GM19467 (cell line): Measurements from ENCODE around the gene RNF26.

Experiments
- ATAC-seq: cut with Tn5 transposase; IDR thresholded peaks from one replicate; pipeline ENCODE4 v1.9.1; 2021; ENCODE audit warnings: mild to moderate bottlenecking, moderate library complexity; ENCODE audit not compliant: unreplicated experiment

RNF26 gene

DNA sequence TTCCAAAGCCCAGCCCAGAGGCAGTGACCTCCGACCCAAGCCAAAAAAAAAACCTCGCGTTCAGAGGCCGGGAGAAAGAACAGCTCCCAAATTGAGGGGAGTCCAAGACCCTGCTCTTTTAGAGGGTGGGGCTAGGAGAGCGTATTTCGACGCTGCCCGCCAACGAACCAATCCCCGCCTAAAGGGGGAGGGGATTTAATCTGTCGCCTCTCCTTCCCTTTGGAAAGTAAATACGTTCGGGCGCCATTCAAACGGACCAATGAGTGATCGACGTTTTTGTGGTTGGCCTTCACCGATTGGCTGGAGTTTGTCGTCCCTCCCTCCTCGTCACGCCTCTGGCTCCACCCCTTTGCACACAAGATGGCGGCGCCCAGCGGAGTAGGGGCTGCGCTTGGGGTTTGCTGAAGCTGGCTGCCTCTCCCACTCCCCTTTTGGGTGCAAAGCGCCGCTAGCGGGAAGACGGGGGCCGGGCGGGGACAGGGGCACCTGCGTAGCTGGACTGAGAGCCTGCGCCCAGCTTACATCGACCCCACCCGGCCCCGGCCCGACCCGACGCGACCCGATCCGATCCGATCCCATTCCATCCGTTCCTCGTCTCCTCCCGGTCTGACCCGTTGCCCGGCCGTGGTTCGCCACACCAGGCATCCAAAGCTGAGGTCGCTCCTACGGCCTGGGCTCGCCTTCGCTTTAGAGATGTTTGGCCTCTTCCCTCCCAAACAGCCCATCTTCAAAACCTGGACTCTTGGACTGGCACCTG, at the start of gene RNF26:
TSS of gene RNF26 (plus strand) at position 354 of the 757 bp plus-strand sequence. CDS start 596 bp downstream, outside the sequence.
- peak; percentile 82 for ATAC-seq

DNA sequence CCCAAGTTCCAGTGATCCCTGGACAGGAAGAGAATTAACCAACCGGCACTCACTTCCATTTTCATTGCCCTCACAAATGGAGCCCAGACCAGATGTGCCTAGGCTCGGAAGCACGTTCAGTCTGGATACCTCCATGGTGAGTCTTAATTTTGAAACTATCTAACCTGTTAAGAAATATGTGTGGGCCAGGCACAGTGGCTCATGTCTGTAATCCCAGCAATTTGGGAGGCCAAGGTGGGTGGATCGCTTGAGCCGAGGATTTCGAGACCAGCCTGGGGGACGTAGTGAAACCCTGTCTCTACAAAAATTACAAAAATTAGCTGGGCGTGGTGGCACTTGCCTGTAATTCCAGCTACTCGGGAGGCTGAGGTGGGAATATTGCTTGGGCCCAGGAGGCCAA, 48.9 kb upstream of the RNF26 start:
- no peak for ATAC-seq

DNA sequence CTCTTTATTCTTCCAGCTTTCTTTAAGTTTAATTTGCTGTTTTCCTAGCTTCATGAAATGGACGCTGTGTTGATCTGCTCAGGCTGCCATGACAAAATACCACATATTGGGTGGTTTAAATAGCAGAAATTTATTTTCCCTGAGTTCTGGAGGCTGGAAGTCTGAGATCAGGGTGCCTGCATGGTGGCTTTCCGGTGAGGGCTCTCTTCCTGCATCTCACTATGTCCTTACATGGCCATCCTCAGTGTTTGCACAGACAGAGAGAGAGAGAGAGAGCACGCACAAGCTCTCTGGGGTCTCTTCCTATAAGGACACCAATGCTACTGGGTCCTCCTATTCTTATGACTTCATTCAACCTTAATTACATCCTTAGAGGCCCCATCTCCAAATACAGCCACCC, 46.1 kb upstream of the RNF26 start:
- no peak for ATAC-seq

DNA sequence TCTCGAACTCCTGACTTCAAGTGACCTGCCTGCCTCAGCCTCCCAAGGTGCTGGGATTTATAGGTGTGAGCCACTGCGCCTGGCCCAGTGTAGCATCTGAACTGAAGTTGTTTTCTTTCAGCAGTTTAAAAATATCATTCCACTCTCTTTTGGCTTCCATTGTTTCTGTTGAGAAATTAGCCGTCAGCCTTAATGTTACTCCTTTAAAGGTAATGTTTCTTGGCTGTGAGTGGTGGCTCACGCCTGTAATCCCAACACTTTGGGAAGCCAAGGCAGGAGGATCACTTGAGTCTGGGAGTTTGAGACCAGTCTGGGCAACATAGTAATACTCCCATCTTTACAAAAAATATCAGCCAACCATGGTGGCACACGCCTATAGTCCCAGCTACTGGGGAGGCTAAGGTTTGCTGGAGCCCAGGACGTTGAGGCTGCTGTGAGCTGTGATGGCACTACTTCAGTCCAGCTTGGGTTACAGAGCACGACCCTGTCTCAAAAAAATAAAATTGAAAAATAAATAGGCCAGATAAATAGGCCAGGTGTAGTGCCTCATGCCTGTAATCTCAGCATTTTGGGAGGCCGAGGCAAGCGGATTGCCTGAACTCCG, 43.3 kb upstream of the RNF26 start:
- ATAC-seq, result no peak

DNA sequence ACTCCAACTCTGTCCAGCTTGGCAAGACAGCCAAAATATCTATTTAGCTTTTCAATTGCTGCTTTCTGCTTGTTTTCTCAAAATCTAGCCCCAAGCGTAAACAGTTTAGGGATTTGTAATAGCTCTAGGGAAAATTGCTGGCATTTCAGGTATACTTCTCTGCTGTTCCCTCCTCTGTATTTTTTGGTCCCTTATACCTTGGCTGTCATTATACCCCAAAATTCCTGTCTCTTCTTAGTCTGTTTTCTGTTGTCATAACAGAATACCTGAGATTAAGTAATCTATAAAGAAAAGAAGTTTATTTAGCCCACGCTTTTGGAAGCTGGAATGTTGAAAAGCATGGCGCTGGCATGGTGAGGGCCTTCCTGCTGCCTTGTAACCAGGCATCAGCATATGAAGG, 40.9 kb upstream of the RNF26 start:
- no peak for ATAC-seq

DNA sequence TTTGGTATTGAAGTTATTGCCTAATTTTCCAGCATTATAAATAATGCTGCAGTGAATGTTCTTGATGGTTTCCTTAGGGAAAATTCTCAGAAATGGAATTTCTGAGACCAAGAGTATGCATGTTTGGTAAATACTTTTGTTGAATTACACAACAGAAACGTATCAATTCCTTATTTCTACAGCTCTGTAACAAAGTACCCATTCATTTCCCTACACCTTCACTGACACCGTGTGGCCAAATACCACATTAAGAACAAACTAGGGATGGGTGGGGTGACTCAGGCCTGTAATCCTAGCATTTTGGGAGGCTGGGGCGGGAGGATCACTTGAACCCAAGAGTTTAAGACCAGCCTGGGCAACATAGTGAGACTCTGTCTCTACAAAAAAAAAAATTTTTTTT, 39.1 kb upstream of the RNF26 start:
- ATAC-seq, result no peak

DNA sequence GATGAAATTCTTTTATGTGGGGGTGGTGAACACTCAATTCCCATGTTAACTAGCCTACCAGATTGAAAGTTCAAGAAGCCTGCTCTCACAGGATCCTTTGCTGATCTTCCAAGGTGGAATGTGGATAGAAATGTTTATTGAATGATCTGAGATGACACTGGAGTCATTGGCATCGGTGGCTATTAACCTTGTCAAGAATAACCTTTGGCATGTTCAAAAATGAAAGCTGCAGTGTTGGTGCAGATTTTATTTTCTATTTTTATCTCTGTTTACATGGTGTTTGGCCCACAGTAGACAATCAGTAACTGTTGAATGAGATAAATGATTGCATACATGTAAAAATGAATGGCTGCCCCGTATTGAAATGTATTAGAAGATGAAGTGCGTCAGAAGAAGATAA, 36.4 kb upstream of the RNF26 start:
- ATAC-seq, result no peak

DNA sequence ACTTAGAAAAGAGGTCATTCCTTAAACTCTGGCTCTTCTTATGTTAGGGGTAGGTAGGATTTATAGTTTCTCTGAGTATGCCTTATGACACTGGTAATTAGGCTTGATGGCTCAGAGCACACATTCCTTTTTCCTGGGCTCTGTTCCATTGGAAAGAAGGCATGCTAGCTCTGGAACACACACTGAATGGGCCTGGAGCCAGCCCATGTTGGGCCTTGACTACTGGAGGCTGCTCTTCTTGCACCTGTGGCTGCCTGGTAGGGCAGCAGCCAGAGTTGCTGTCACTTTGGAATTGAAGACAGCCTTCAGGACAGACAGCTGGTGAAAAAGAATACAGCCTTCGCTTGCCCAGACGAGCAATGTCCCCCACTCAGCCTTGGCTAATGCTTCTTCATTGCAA, 35.6 kb upstream of the RNF26 start:
- ATAC-seq, result no peak

DNA sequence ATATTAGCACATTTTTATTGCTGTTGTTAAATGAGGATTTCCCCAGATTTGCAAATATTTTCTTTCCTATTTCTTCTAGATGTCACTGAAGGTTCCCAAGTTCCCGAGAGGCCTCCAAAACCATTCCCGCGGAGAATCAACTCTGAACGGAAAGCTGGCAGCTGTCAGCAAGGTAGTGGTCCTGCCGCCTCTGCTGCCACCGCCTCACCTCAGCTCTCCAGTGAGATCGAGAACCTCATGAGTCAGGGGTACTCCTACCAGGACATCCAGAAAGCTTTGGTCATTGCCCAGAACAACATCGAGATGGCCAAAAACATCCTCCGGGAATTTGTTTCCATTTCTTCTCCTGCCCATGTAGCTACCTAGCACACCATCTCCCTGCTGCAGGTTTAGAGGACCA, 34.9 kb upstream of the RNF26 start:
- no peak for ATAC-seq

DNA sequence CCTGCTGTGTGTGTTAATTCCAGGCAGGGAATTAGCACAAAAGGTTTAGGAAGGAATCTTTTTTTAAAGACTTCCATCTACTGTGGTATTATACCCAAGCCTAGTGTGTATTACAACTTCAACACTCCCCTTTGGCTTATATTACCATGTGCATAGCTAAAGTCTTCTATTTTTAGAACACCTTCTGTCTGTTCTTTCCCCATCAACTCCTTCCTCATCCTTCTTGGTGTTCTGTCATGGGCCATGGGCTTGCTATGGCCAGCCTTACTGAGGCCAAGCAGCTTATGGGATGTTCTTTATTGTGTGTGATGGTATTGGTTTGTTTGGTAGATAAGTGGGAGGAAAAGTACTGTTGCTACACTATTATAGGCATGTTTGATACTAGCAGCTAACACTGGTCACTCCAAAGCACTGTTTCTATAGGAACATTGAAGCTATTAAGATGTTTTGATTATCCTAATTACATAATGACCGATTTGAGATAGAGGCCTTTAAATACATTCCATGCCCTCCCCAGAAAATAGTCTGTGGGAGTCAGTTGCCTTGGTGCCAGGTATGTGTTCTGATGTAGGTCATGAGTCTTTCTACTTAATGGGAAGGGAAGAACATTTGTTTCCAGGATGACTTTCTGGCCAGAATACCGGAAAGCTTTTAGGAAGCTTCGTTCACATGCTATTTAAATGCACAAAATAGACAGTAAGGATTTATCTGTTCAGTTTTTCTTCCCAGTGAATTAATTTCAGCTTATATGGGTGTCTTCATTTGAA, 33.9 kb upstream of the RNF26 start:
- ATAC-seq, result no peak

DNA sequence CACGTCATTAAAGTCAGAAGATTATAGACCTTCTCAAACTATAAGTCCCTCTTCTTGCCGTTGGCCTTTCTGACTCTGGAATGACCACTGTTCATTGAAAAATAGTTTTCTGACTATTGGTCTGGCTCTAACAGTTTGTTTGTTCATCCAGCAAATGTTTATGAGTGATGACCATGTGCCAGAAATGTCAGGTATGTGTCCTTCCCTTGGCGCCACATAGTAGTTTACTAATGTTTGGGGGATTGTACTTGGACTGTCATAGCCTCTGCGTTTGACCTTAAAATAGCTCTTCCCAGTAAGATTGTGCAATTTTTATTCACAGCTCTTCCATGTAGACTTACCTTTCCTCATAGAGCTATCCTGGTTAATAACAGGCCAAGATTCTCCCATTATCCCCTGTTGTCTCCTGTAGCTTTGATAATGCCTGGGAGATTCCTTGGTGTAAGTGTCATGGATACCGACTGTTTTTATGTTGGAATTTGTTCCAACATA, 31.1 kb upstream of the RNF26 start:
- no peak for ATAC-seq

DNA sequence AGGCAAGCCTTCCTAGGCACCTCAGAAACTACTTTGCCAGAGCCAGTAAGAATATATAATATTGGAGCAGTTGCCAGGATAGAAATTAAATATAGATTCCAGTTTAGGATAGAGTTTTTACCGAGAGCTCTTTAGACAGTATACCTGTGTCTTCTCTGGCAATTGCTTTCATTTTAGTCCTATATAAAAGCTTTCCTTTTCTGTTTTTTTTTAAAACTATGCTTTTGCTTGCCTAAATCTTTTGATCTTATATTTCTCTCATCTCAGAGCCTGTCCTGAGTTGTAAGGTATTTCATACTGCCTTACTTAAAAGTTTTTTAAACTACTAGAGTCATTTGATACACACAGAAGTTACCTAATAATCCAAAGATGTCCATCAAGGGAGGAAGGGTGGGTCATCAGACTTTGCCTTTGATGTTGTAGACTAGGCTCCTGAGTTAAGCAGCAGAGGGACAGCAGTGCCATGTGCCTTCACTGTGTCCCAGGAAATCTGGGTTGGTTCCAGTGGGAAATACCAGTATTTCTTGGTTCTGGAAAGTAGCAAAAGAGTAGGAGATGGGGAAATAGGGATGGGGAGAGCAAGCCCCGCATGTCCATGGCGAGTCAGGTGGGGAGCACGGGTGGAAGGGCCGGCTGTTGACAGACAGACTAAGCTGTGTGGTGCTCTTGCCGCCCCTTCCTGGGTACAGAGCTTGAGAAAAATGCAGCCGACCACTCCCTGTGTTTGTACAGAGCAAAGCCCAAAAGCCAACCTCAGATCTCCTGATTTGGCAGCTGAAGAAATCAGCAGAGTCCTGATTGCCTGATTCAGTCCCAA, 28.6 kb upstream of the RNF26 start:
- no peak for ATAC-seq

DNA sequence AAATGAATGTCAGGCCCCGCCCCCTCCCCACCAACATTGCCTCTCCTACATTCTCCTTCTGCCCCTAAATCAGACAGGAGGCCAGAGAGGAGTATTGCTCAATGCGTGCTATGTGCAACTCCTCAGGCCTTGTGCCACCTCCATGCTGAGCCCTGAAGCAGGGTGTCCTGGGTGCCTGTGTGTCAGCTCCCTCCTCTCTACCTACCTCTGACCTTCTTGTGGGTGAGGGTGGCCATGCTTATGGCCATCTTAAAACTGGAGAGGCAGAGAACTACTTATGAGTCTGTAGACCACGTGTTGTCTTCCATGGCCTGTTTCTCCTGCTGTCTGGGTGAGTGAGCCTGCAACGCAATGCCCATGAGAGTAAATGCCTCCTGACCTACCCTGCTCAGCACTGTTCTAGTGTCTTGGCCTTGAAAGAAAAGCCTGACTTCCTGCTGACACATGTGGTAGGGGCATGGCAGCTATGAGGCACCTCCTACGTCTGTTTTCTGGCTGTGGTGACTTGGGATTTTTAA, 27.9 kb upstream of the RNF26 start:
- no peak for ATAC-seq

DNA sequence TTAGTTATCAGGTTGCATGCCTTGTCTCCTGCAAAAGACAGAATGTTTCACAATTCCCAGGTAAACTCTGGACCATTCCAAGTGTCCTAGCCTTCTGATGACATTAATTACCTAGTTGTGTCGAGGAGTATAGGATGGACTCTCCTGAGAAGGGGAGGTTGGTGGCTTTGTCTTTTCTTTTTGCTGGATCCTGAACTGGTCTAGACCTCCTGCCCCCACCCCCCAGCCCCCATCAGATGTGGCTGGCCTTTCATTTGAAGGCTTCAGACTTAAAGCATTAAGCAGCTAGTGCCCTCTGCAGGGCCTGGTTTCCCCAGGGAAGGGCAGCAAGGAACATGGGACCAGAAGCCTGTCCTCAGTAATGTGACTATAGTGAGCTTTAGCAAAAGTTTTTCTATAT, 27.1 kb upstream of the RNF26 start:
- no peak for ATAC-seq

DNA sequence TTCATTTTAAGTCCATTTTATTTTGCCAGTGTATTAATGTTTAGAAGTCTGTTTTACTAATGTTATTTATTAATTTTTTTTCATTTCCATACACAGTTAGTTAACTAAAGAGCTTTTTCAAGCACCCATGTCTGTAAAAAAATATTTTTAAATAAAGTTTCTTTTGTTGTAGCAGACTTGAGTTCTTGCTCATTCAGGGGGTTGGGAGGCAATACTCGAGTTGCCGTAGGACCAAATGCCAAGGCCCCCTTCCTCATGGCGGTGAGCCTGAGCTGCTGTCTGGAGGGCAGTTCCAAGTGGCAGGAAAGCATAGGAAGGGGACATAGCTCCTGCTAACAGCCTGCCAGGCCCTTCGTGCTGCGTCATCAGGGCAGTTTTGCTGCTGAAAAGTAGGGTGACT, 26.4 kb upstream of the RNF26 start:
- no peak for ATAC-seq

DNA sequence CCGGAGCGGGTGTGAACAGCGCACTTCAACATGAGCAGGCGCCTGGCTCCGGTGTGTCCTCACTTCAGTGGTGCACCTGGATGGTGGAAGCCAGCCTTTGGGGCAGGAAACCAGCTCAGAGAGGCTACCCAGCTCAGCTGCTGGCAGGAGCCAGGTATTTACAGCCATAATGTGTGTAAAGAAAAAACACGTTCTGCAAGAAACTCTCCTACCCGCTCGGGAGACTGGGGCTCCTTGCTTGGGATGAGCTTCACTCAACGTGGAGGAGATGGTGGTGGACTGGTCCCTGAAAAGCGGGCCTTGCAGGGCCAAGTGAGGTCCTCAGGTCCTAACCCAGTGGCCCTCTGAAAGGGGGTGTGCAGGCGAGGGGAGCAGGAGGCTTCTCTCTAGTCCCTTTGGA, 24.9 kb upstream of the RNF26 start:
- no peak for ATAC-seq

DNA sequence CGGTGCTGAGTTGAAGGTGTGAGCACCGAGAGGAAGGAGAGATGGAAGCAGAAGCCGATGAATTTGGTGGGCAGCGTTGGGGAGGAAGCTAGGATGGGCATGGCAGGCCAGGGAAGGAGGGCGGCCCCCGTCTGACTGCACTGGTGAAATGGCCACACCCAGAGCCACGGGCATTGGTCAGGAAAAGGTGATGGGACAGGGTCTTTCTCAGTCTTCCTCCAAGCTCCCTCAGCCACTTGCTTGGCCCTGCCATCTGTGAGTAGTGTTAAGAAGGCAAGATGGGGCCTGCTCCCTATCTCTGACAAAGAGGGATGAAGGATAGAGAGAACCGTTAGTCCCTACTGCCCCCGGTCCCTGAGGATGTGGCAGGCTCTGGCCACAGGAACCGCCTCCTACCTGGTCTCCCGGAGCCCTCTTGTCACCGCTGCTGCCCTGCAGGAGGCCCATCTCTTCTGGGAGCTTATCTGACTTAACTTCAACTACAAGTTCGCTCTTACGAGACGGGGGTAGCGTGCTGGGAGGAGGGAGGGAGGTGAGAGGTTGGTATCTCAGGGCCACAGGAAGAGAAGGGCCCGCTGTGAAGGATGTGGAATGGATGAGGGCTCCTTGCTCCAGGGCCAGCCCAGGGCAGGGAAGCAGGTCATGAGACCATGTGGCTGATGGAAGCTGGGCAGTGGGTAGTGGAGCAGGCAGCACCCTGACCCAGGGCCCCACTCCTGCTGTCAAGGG, 24.2 kb upstream of the RNF26 start:
- no peak for ATAC-seq

DNA sequence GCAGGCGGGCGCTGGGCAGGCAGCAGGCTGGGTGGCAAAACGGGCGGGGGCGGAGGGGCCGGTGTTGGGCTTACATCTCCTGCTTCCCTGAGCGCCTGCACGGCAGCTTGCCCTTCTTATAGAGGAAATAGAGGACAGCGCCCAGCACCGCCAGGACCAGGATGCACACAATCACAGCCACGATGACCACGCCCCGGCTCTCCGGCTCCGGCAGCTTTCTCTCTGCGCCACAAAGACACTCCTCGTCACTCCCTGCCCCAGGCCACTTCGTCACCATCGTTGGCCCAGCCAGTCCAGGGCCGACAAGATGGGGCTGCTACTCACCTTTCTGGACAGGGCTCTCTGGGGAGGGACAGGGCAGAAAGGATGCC, 23.7 kb upstream of the RNF26 start:
- ATAC-seq, result no peak

DNA sequence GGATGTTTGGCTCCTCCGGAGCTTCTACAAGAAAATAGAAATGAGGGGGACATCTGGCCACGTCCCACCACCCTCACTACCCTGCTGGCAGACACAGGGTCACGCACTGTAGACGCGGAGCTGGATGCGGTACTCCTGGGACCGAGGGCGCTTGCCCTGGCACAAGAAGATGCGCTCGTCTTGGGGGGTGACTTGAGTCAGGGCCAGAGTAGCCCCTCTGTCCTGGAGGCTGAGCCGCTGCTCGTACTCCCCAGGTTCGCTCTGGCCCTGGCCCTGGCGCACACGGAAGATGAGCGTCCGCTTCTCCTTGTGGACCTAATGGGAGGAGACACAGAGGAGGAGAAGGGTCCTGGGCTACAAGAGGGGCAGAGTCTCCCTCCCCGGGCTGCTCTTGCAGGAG, 19.6 kb upstream of the RNF26 start:
- ATAC-seq, result no peak
